ENCODE data around the gene ZIC2.

ZIC2 gene

DNA sequence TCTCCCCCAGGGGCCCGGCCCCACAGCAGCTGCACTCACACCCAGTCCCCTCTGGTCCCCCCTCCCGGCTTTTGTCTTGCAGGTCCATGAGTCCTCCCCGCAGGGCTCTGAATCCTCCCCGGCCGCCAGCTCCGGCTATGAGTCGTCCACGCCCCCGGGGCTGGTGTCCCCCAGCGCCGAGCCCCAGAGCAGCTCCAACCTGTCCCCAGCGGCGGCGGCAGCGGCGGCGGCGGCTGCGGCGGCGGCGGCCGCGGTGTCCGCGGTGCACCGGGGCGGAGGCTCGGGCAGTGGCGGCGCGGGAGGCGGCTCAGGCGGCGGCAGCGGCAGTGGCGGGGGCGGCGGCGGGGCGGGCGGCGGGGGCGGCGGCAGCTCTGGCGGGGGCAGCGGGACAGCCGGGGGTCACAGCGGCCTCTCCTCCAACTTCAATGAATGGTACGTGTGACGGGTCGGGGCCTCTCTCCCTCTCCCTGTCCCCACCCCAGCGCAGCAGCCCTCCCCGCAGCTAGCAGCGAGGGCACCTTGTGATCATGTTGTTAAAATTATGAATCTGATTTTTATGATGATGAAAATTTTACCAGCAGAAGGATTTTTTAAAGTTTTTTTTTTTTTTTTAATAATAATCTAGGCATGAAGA, 3.8 kb downstream of the ZIC2 start:
- no peak for DNase-seq (ENCODE audit: extremely low read depth in 1 of 2, low read depth in 1 of 2)

DNA sequence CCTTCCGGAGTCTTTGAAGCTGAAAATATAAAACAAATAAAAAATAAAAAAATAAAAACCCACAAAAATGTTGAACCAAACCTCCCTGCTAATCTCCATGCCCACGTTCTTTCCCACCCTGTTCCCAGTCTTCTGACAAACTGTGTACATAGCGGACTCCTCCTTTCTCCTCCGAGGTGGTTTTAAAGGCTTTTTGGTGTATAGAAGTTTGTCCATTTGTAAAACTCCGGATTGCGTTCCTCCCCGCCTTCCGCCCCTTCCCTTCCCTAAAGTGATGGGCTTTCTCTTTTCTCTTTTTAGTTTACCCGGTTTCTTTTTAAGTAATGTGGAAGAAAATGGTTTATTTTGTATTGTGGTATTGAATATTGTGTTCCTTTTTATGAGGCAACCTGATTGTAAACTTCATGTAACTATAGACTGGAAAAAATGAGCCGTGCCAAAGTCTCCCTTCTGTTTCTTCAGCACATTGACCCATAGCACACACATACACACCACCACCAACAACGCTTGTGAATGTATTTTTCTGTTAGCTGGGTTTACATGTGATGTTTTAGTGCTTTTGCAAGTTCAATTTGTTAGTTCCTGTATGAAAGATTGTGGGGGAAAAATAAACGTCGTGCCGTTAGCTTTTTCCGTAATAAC, 4.4 kb downstream of the ZIC2 start:
- DNase-seq (ENCODE audit: extremely low read depth in 1 of 2, low read depth in 1 of 2) = no peak

DNA sequence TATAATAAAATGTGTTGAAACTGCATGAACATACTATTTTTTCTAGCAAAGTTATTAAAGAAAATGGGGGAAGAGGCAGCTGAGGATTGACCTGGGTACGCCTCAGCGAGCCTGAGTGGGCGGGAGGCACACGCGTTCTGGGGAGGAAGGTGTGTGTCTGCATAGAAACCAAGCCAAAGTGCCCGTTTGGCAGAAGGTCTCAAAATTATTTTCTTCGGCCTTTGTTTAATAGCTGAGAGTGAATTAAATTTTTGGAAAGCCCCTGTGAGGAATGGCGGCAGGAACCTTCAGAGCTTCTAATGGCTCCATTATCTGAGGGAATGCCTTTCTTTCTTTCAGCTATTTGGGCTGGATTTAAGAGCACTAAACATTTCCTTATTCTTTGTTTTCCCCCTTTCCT, 5.2 kb downstream of the ZIC2 start:
- DNase-seq (ENCODE audit: extremely low read depth in 1 of 2, low read depth in 1 of 2) = no peak

DNA sequence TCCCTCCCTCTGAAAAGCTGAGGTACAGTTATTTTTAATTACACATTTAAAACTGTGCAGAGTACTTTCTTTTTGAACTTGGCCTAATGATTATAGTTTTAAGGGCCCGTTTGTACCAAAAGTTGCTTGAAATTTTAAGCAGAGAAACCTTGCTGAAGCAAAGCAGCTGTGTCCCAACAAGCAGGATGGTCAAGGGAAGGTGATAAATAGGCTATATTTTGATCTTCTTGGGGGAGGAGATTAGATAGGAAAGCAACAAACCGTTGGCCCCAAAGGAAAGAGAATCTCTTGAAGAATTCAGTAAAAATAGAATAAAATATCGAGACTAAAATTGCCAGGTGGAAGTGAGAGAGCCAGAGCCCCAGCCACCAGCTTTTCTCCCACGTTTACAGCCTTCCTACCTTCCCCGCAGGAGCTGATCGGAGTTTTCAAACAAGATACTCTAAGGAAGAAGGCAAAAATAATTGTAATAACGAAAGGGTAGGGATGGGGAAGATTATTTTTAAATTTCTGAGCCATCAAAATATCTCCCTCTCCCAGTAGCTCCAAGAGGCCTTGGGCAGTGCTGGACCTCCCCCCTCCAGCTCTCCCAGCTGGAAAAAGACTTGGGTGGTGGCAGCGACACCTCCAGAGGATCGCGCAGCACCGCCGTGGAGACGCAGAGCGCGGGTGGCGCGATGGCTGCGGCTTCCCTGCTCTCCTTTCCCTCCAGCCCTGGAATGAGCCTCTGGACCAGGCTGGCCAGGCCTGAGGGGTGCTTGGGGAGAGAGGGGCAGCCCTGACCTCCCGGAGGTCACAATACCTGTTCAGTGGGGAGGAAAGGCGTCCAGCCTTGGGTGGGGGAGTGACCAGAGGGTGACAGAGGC, 5.8 kb downstream of the ZIC2 start:
- DNase-seq (ENCODE audit: extremely low read depth in 1 of 2, low read depth in 1 of 2) = no peak

DNA sequence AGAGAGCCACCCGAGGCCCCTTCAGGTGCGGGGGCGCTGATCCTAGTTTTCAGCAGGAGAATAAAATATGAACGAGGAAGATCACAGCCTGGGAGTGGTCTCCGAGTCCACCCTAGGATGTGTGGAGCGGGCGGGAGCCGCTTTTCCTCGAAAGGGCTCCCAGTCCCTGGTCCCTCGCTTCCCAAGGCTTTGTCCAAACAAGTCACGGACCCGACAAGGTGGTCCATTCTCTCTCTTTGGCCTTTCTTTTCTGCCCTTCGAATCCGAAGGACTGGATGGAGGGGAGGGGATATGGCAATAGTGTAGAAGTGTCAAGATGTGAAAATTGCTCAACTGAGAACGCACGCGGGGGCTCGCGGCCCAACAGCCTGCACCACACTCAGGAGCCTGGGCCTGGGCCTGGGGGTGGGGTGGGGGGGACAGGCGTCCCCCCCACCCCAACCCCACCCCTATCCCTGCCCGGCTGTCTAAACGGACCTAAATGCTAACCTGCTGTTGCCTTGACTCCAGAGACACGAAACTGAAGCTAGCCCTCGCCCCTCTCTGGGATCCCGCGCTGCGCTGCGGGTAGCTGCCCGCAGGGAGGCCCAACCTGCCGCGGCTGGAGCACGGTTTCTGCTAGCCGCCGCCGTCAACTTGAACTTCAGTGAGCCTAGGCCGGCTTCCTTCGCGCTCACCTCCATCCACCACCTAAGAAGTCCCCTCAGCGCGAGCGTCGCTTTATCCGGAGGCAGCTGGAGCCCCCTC, 7.1 kb downstream of the ZIC2 start:
- no peak for DNase-seq (ENCODE audit: extremely low read depth in 1 of 2, low read depth in 1 of 2)

DNA sequence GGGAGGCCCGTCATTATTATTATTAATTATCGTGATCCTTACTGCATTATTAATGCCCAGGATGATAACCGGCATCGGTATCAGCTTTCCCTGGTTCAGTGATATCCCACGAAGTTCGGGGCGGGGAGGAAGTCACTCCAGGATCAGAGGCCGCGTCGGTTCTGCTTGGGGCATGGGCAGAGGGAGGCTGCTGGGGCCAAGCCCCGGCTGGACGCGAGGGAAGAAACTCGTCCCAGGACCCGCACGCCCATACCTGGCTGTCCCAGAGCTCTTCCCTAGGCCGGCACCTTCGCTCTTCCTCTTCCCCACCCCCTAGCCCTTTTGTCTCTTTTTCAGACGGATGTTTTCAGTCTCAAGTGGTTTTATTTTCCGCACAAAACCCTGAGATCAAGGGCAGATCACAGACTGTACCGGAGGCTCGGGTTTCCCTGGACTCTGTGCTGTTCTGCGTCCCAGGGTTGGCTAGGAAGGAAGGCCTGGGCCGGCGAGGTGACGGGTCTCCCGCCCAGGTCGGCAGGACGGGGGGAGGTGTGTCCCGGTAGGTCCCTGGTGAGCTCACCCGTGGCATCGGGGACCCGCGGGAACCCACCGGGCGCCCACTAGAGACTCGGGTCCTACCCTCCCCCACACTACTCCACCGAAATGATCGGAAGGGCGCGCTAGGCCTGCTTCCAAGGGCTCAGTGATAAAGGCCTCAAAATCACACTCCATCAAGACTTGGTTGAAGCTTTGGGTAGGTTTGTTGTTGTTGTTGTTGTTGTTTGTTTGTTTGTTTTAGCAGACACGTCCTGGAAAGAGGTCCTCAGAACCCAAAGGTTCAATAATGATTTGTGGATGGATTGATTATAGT, 7.9 kb downstream of the ZIC2 start:
- no peak for DNase-seq (ENCODE audit: extremely low read depth in 1 of 2, low read depth in 1 of 2)

DNA sequence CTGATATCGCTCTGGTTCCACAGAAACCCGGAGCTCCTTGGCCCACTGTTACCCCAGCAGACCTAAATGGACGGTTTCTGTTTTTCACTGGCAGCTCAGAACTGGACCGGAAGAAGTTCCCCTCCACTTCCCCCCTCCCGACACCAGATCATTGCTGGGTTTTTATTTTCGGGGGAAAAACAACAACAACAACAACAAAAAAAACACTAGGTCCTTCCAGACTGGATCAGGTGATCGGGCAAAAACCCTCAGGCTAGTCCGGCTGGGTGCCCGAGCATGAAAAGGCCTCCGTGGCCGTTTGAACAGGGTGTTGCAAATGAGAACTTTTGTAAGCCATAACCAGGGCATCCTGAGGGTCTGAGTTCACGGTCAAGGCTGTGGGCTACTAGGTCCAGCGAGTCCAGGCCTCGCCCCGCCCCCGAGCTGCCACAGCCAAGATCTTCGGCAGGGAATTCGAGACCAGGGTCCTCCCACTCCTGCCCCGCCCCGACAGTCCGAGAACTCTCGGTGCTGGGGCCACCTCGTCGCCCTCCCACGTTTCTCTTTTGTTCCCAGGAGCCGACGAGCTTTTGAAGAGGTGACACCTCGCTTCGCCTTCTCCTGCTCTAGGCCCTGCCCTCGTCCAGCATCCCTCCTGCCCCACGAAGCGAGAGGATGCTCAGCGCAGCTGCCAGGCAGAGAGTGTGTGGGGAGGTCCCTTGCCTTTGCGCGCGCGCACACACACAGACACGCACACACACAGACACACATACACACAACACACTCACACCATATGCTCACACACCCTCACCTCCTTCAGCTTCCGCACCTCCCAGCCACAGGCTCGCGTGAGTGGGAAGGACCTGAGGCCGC, 8.8 kb downstream of the ZIC2 start:
- DNase-seq (ENCODE audit: extremely low read depth in 1 of 2, low read depth in 1 of 2) = no peak

GRCh38 chr13:99991013-99991827, 9.6 kb downstream of the ZIC2 start:
- DNase-seq (ENCODE audit: extremely low read depth in 1 of 2, low read depth in 1 of 2) = no peak

DNA sequence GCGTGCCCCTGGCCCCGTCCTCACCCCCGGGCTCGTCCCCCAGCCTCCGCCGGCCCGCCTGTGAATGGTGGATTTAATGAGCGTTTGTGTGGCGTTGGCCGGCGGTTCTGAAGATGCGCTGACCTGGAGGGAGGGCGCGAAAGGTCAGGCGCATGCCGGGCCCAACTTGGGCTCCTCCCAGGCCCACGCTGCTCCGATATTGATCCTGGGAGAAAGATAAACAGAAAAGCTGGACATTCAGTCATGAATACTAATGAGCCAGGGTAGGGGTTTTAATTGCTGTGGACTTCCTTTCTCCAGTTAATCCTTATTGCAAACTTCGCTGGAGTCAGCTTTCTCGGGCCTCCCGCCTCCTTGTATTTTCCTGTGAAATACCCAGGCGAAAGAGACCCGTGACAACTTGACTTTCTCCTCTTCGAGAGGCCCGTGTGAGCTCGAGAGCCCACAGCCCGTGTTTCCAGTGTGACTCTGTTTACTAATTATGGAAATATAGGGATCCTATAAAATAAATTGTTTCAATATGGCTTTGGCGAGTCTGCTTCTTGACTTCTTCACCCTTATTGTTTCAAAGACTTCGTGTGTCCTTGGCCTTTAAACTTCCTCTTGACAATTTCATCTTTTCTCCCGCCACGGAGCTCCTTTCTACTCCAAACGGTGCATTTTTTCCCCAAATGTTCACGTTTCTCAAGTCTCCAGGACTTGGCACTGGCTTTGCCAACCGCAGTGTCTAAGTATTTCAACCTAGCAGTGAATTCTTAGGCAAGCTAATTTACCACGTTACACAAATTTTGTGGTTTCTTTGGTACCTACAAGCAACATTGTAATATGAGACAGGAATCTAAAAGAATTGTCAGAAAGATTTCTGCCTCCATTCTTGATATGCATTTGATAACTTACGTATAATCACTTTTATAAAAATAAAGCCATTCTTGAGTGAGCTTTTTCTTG, 10.5 kb downstream of the ZIC2 start:
- DNase-seq (ENCODE audit: extremely low read depth in 1 of 2, low read depth in 1 of 2) = no peak

DNA sequence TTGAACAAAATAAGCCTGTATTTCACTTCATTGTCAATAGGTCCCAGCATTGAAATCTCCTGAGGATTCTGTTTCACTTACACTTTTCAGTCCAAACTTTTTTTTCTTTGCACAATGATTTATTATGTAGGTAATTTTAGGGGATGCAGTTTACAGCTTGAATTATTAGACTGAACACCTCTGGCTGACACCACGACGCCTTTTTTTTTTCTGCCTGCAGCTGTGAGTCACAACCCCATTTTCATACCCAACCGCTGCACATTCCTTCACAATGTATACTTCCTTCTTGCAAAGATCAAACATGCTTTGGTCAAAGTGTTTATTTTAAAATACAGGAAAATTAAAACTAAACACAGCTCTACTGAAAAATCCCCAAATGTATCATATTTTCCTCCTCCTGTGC, 11.4 kb downstream of the ZIC2 start:
- DNase-seq (ENCODE audit: extremely low read depth in 1 of 2, low read depth in 1 of 2) = no peak

GRCh38 chr13:99993660-99994637, 12.4 kb downstream of the ZIC2 start:
- no peak for DNase-seq (ENCODE audit: extremely low read depth in 1 of 2, low read depth in 1 of 2)

- no peak for DNase-seq (ENCODE audit: extremely low read depth in 1 of 2, low read depth in 1 of 2)
These were observed 13.0 kb downstream of the ZIC2 start for GRCh38 chr13:99994638-99995020.

DNA sequence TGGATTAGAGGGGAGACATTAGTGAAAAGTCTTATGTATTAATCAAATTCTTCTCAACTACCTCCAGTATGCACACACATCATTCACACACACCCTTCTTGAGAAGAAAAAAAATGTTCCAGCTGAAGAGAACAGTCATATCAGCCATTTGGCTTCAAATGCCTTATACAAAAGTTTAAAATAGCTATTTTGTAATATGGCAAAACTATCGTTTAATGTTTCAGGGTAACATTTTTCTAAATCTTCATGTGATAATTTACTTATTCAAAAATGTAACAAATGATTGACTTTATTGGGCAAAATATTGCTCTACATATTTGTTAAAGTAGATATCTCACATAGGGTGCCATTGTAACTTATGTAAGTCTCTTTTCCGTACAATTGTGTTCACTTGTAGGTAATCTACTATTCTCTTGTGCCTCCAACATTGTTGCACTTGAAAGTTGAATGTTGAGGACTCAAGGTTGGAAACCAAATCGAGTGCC, 13.6 kb downstream of the ZIC2 start:
- no peak for DNase-seq (ENCODE audit: extremely low read depth in 1 of 2, low read depth in 1 of 2)

GRCh38 chr13:99995589-99996380, 14.2 kb downstream of the ZIC2 start:
- no peak for DNase-seq (ENCODE audit: extremely low read depth in 1 of 2, low read depth in 1 of 2)

DNA sequence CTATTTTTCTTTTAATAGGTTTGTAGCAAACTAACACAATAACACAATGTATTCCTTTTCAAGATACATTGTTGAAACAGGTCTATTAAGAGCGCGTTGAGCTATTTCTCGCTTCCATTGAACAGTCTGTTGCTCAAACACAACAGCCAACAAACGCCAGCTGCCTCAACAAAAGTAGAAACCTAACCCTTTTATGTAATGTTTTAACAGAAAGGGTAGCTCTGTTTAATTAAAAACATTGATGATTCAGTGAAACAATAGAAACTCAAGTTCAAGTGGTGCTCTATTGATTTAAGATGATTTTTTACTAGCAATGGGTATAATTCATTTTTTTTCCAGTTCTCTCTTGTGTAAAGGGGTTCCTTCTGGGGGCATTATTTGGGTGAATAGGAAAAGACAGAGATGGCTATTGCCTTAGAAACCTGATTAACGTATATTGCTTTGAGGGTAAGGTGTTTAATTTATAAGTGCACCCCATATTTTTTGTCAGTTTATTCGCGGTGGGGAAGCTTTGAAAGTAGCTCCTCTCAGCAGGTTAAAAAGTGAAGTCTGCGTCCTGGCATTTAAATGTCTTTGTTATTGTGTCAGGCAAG, 14.9 kb downstream of the ZIC2 start:
- DNase-seq (ENCODE audit: extremely low read depth in 1 of 2, low read depth in 1 of 2) = no peak
